ENCODE measurements around the gene DNER.
A peak's percentile ranks its signal among the peaks of the same experiment; 100 is the strongest.

The DNER gene

DNA sequence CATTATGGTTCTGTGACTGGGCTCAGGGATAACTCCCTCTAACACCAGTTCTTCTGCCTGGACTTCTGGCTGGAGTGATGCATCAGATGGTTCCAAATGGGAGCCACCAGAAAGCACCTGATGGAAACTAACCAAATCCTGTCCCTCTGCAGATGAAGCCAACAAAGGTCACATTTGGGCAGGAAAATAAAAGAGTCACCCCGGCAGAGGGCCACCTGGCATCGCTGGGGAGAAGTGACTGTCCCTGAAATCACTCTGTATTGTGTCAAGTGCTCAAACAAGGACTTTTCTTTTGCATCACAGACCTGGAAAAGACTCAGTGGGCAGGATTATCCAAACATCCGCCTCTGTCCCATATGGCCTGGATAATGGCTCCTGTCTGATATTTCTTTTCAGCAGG is 47.5 kb downstream of the DNER start:
- DNase-seq (ENCODE audit: low read depth), result no peak

DNA sequence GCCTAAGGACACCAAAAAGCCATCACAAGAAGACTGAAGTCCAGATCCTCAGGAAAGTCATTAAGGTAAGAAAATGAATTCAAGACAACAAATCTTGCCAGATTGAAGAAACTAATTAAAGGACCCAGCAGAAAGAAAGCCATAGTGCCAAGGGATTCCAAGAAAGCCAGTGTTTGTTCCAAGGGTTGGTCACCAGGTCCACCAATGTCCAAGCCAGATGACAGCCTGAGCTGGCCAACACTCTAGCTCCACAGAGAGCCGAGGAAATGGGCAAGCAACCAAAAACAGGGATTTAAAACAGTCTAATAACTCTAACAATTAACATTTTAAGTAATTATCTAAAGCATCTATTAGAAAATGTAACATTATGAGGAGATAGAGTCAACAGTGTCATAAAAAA is 49.2 kb downstream of the DNER start:
- no peak for DNase-seq (ENCODE audit: low read depth)

DNA sequence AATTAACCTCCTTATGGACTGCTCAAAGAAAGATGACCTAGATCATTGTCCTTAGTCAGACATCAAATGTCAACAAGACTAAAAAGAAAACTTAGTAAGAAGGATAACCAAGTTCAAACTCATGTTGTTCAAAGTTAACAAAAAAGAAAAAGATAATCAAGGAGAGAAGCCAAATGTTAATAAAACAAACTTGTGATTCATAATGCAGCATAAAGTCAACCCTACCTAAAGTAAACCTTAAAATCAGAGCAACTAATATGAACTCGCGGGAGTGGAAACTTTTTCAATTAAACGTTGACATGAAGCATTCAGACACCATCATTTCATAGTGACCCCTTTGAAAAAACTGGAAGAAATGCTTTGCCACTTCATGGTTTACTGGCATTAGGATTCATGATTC is 52.9 kb downstream of the DNER start:
- DNase-seq (ENCODE audit: low read depth), result no peak

DNA sequence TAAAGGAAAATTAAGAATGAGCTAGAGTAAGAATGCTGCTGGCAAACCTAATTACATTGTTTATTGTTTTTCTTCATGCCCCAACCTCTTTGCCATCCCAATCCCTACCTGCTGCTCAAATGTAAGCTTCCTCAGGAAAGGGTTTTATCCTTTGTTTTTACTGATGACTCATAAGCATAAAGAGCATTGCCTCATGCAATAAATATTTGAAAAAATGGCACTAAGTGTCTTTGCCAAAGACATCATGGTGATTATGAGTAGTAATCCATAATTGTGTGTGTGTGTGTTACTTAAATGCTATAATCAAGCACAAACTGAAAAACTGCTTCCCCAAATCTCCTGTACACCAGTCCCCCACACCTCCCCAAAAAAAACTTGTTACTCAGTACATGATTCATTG is 53.4 kb downstream of the DNER start:
- peak; percentile 20 for DNase-seq (ENCODE audit: low read depth)

DNA sequence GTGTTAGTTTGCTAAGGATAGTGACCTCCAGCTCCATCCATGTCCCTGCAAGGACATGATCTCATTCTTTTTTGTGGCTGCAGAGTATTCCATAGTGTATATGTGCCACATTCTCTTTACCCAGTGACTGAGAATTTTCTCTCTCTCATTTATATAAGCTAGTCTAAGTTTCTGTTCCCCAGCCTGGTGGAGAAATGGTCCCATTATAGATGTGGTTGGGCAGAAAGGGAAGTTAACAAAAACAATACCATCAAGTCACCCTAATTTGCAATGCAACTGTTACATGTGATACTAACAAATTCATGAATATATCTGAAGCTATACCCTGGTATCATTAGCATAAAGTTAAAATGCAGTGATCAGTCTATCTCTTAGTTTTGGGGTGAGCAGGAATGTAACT is 54.0 kb downstream of the DNER start:
- DNase-seq (ENCODE audit: low read depth), result no peak

DNA sequence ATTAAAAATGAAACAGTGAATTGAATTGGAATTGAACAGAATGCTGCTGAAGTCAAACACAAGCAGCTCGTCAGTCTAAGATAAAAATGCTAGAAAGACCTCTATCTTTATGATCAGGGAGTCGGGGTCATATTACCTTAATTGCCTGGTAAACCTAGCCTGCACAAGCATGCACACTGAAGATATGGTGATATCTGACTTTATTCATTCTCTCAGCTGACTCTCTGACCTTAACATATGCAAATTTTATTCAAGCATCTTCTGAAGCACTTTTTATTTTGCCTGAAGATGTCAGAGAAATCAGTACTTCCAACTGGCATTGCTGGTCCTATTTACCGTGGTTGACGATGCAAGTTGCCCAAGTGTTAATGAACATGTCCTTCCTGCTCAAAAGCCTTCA is 56.4 kb downstream of the DNER start:
- no peak for DNase-seq (ENCODE audit: low read depth)

DNA sequence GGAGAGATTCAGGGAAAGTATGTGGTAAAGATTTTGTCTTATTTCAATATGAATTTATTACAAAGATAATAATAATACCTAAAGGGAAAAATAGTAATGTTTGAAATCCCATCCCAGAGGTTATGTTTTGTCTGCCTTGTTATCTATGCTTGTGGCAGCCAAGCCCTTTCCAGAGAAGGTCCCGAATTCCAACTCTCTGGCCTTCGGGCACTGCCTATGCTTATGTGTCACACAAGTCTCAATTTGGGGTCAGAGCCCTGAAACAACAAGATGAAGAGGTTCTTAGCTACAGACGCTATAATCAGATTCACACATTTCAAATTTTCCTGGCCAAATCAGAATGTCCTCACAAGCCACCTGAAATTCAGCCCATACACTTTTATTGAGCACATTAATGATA is 59.9 kb downstream of the DNER start:
- no peak for DNase-seq (ENCODE audit: low read depth)

DNA sequence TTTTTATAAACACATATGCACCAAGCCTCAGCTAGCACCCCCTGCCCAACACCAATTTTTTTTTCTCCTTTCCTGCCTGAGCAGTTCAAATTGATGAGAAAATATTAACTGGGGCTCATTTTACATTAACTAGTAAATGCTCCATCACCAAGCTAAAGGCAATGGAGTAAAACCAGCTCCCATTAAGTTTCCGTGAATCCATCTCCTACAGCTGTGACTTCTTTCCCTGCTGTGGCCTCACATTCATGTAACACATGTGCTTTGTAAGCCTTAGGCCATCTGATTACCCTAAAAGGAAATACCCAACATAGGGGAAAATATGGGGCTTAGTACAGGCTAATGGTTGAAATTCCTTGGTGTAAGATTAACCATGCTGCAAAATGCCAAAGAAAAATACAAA is 60.8 kb downstream of the DNER start:
- DNase-seq (ENCODE audit: low read depth), result no peak

DNA sequence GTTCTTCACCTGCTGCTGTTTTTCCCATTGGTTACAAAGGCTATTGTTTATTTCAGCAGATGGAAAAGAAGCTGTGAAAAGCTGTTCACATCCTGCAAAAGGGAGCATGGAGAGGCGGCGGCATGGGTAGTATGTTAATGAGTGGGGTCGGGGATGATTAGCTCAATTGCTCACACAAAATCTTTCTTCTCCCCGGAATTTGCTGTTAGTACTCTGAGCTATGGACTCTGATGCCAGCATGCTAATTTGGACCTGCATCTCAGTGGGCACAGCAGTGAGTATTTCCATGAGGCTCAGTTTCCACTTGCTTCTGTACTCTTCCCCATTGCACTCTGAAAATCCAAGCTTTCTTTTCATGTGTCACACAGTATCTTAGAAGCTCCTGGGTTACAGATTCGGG is 61.6 kb downstream of the DNER start:
- no peak for DNase-seq (ENCODE audit: low read depth)

DNA sequence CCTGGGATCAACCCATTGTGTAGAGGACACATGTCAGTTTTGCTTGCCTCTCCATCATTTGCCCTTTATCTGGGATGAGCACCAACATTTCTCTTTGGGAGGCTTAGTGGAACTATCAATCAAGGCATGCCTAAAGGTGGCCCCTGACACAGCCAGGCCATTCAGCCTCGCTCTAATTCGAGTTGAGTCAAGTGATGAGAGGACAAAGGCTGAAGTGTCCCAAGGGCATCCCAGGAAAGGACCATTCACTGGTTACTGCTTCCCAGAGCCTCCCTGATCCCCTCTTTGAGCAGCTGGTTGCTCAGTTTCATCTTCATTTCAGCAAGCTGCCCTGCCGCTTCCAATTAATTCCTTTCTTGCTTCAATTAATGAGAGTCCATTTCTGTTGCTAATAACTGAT is 63.5 kb downstream of the DNER start:
- no peak for DNase-seq (ENCODE audit: low read depth)

DNA sequence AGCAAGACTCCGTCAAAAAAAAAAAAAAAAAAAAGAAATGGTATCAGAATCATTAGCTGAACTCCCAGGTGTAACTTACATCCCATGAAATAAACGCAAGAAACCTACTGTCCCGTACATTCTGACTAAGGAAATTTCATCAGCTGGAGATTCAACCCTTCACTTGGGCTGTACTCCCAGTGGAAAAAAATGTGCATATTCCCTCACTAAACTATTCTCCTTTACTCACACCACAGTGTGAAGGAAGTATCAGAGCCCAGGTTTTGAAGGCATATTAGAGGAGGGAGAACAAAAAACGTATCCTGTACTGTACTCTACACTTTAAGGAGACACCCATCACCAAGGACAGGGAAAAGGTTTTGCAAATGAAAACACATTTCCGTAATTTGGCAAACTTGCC is 64.3 kb downstream of the DNER start:
- no peak for DNase-seq (ENCODE audit: low read depth)

DNA sequence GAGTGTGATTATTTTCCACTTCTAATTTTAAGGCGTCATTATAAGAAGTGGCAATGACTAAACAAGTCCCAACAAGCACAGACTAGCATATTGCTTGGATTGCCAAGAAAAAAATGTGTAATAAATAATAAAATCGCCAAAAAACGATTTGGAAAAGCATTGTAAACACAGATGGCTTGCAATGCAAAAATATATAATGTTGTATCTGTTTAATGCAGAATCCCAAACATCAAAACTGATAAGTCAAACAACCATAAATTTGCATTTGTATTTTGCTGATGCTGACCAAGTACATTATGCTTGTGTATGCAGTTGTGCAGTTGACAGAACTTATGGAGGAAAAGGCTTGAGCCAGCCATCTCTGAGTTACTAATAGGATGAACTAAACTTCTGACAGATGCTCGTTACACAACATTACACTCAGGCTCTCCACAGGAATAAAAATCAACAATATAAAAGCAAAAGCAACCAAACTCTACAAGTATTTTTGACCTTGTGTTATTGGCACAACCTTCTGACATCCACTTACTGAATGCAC is 68.1 kb downstream of the DNER start:
- DNase-seq (ENCODE audit: low read depth), result no peak

DNA sequence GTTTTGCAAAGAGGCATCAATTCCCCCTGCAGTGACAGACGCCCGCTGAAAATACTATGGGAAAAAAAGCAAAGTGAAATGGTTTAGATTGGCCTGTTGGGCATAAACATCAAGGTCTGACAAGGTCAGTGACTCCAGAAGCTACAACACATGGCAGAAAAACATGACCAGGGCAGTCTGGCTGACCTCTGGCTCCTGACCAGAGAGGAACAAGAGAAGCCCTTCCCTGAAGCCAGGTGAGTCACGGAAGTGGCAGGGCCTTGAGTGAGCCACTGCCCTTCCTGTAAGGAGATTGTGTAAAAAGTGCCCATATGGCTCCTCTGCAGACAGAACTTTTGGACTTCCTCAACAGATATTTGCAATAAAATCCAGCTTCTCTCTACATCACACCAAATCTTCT is 72.0 kb downstream of the DNER start:
- no peak for DNase-seq (ENCODE audit: low read depth)

DNA sequence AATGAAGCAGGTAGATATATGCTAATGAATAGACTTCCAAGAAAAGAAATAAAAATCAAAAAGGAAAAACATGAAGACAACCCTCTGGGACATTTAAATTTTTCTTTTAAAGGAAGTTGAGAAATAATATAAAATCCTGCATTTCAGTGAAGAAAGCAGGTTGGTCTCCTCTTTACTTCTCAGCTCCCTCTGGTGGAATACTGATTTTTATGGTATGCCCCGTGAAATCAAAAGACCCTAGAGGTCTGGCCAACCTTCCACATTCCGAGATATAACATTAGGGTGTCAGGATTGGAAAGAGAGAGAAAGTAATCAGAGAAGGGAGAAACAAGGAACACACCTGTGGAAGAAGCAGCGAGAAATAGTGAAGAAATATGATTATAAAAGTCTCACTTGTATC is 72.7 kb downstream of the DNER start:
- DNase-seq (ENCODE audit: low read depth), result no peak

DNA sequence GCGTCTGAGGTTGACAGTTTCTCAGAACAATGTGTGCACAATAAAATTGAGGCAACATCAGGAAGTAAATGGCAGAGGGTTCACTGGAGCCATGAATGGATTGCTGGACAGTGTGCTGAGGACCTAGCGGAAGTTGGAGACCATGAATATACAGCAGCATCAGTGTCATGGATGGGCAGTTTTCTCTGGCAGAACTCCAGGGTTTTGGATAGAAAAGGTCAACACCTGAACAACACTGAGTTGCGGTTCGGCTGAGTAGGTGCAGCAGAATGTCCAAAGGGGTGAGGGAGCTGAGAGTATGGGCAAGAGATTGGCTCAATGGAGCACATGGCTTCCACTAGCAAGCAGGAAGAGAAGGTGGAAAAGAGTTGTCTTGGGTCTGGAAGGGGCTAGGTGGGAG is 73.7 kb downstream of the DNER start:
- no peak for DNase-seq (ENCODE audit: low read depth)

DNA sequence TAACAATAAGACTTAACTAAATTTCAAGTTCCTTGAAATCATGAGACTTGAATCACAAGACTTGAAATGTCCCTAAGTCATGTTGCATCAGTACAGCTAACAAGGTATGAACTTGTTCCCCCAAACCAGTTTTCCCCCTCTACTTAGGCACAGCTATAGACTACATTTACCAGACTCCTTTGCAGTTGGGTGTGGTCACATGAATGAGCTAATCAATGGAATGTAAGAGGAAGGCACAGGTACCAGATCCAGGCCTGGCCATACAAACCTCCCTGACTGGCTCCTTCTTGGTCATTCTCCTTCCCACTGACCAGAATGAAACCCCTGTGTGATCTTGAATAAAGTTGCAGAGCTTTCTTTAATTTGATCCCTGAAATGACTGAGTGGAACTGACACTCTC is 77.8 kb downstream of the DNER start:
- DNase-seq (ENCODE audit: low read depth), result no peak

DNA sequence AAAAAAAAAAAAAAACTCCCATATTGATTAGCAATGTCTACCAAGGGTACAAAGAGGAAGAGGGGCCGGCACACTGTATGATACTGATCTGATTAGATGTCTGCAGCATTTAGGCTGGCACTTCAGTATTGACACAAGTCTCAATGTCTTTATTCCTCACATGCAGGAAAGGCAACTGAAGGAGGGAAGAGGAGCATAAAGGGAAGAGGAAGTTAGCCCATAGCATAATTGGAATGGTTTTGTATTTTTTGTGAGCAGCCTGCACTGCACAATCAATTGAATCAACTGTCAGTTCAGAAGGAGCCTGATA is 79.0 kb downstream of the DNER start:
- DNase-seq (ENCODE audit: low read depth), result no peak

DNA sequence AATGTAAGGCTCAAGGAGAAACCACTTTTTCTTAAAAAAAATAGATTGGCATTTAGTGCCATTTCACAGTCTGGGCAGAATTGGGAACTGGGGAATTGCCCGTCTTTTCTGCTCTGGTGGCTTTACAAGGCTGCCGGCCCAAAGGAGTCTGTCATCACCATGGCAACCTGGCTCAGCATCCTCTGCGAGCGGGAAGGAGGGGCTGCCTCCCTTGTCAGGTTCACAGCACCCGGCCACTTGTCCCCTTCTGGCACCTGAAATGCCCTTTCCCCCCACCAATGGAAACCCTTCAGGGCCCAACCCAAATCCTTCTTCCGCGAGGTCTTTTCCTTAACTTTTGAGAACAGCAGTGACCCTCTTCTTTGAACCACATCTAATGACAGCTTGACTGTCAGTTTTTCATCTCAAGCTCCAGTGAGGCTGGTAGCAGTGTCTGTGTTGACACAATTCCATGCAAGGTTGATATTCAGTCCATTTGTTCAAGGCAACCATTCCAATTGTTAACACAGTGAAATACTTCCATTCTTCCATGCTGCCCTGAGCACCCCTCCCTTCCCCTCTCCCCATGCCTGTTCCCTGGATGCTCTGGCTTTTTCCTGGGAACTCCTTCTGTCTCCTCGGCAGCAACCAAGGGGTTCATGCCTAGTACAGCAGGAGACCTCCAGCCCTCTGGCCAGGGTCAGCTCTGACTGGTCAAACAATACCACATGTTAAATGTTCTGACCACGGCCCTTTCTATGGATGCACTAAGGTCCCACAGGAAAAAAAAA is 79.6 kb downstream of the DNER start:
- no peak for DNase-seq (ENCODE audit: low read depth)

DNA sequence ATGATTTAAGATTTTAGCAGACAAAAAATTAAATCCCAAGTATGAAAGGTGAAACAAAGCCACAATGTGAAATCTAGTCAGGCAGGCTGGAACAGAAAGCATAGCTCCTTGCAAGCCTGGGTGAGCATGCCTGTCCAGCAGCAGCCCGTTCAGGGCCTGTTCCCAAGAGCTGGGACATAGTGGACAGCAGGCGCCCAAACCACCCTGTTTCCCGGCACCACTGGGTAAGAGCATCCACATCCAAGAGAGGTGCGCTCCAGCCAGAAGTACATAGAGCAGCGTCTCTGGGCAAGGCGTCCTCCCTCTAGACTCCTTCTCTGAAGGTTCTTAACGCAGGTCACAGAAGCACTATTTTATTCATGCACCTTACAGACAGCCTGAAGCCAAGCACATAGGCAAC is 80.8 kb downstream of the DNER start:
- DNase-seq (ENCODE audit: low read depth), result no peak

DNA sequence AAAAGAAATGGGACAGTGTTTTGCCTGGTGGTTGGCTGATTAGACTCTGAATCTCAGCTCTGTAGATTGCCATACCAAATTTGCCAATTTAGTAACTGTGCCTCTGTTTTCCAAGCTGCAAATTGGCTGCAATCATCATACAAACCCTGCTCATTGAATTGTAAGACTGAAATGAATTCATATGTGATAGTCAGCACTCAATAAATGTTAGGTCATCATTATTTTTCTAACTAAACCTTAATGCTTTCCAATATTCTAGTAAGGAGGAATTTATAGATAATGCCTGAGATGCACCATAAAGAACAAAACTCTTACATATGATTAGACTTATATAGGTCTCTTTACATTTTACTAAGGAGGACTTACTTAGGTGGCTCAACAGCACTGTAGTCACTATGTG is 85.3 kb downstream of the DNER start:
- no peak for DNase-seq (ENCODE audit: low read depth)

DNA sequence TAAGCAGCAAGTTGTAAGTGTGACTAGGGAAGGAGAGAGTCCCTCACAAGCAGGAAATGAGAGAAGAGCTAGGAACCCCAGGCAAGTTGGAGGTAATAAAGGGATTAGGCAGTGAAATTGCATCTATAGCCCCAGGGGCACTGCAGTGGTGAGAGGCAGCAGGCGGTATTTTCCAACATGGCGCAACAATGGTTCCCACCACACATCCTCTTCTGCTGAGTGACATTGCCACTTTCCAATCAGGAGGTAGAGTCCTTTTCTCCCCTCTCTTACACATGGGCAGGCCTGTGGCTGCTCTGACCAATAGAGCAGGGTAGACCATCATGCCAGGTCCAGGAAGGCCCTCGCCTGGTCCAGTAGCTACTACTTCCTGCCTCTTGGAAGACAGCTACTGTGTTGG is 86.6 kb downstream of the DNER start:
- DNase-seq (ENCODE audit: low read depth), result peak; percentile 6

DNA sequence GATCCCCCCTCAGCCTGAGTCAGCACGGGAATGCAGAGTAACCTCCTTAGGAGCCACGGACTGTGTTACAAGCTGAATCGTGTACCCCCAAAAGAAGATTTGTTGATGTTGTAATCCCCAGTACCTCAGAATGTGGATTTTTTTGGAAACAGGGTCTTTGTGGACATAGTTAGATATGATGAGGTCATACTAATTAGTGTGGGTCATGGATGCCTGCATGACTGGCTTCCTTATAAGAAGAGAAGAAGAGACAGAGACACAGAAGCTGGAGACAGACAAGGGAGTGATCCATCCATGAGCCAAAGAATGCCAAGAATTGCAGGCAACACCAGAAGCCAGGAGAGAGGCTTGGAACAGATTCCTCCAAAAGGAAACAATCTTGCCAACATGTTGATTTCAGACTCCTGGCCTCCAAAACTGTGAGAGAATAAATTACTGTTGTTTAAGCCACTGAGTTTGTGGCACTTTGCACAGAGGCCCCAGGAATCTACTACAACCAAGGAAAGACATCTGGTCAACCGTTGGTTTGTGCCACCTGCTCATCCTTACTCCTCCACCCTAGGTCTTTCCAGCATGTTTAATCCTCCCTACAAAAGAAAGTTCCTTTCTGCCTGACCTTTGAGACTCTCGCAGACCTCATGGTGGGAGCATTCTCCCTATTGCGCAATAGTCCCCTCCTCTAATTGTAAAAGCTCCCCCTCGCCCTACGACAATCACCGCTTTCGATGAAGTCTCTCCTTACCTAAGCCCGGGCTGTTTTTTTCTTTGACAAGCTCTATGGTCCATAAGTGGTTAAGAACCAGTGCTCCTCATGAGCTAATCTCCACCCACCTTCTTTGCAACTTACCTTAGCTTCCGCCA is 91.6 kb downstream of the DNER start:
- no peak for DNase-seq (ENCODE audit: low read depth)

DNA sequence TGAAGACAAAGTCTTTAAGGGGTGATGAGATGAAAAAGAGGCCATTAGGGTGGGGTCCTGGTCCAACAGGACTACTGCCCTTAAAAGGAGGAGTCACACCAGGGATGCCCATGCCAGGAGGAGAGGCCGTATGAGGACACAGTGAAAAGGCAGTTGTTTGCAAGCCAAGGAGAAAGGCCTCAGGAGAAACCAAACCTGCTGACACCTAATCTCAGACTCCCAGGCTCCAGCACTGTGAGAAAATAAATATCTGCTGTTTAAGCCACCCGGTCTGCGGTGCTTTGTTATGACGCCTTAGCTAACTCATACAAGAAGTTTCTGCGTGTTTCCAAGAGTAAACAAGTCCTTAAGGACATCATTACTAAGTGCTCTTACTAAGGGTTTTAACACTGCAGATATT is 93.6 kb downstream of the DNER start:
- no peak for DNase-seq (ENCODE audit: low read depth)

DNA sequence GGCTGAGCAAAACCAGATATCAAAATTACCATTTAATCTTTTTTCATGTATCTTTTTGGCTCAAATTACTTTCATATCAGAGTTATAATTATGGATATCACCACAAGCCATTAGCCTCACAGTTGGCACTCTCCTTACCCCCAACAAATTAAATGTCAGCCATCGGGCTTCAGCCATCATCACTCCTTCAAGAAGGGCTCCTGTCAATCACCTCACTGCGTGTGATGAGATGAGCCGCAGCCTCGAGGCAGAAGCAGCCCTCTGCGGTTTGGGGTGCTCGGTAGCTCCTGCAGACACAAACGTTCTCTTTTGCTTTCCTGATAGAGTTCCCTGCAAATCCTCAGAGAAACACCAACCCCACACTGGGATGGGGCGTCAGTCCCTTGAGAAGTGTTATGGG is 94.1 kb downstream of the DNER start:
- no peak for DNase-seq (ENCODE audit: low read depth)

All from iris pigment epithelial cell (primary cell).